GM10266 (cell line): ENCODE results near the gene ADK.

Experiments used
- DNase-seq: peaks from one replicate; pipeline ENCODE4 v3.0.0; 2012; ENCODE audit errors: extremely low spot score
- CTCF ChIP-seq: IDR thresholded peaks from 2 replicates; pipeline ENCODE4 v1.5.1; 2012; ENCODE audit warnings: mild to moderate bottlenecking, low read depth; ENCODE audit not compliant: control insufficient read depth, insufficient read depth; ENCODE audit errors: missing control alignments

Gene ADK

DNA sequence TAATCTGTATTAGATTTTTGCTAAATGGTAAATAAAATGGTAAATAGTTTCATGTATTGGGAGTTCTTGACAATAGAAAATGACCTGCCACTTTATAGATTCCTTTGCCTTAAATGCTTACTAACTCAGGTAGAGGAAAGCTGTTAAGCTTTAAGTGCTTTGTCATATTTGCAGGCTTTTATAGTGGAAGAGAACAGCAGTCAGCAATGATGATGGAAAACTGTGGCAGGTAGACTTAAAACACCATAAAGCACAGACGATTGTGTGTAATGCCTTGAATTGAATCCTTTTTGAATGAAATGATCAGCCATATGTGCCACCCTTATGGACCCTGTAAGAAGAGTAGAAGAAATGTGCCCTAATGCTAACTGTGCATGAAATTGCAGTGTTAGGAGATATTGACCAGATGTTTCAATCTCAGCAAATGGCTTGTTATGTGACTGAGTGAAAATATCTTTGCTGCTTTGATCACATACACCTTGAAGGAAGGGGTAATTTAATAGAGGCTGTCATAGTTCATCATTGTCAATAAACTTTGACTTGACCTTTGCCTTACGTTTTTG lies 230.4 kb downstream of the ADK start:
- no peak for TF ChIP-seq CTCF
- no peak for DNase-seq

- no peak for DNase-seq
- no peak for TF ChIP-seq CTCF
These were observed 231.6 kb downstream of the ADK start for GRCh38 chr10:74382663-74383062.

DNA sequence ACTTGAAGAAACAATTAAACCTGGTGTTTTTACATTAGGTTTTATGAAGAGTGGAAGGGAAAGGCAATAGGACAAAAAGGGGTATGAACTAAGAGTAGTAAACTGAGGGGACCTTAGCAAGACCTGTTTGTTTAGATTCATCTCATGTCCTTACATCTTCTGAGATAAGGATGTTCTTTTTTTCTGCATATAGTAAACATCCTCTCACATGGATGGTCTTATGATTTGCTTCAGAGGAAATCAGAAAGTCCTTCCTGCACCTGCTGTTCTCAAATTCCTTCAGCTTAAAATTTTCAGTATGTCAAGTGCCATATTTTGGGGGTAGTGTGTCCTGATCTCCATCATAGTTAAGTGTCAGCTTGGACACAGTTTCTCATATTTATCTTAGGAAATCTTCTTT lies 232.6 kb downstream of the ADK start:
- no peak for TF ChIP-seq CTCF
- no peak for DNase-seq

DNA sequence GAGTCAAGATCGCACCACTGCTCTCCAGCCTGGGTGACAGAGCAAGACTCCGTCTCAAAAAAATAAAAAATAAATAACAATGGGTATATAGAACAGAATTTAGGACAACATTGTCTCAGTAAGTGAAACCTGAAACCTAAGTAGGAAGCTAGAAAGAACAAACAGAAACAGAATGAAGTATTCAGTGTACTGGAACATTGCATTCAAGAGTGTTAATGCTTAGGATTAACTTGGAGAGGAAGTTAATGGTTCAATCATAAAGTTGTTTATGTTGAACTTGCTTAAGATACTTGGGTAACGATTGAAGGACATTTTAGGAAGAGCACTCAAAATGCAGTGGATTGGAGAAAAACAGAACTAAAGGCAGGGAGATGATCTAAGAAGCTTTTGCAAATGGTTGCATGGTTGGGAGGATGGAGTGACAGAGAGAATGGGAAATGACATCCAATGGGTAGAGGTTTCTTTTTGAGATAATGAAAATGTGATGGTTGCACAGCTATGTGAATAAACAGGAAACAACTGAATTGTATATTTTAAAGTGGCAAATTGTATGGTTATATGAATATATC lies 233.7 kb downstream of the ADK start:
- DNase-seq: no peak
- no peak for TF ChIP-seq CTCF

DNA sequence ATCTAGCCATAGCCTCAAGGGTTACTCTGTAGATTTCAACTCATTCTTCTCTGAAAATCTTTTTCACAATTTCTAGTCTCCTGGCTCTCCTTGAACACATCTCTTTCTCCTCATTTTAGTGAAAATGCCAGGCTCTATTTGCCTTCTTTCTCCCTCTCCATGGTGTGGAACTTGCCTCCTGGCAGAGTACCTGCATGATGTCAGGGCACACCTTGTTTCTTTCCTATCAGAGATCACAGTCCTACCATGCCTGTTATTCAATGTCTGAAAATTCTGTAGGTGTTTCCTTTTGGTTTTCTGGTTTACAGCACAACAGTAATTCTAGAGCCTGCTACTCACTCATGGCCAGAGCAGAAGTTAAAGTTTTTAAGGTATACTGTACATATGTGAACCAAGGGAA lies 237.8 kb downstream of the ADK start:
- TF ChIP-seq CTCF: no peak
- no peak for DNase-seq

DNA sequence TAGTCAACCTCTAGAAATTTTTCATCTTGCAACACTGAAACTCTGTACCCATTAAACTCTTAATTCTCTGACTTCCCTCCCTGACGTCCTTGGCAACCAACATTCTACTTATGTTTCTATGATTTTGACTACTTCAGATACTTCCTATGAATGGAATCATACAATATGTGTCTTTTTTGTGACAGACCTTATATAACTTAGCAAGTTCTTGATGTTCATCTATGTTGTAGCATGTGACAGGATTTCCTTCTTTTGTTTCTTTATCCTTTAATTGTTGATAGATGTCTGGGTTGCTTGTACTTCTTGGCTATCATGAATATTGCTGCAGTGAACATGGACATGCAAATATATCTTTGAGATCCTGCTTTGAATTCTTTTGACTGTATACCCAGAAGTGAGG lies 240.8 kb downstream of the ADK start:
- no peak for TF ChIP-seq CTCF
- no peak for DNase-seq

GRCh38 chr10:74394416-74394969 lies 243.5 kb downstream of the ADK start:
- no peak for DNase-seq
- TF ChIP-seq CTCF: no peak
